Neural cell (in vitro differentiated cells): ENCODE results near the gene CDCA5. TPM values are rescaled to one million over a fixed set of nuclear protein-coding genes. Genes with fewer than 3 reads are reported as not detected.

Experiments
- H2AFZ ChIP-seq: fragments of 200-600, 300-800 bp; sonication (generic), shearing (Covaris generic); 2 replicates; pipeline ENCODE4 v1.6.0; 2014; ENCODE audit warnings: low read depth, mild to moderate bottlenecking, antibody characterized with exemption, low read length, moderate library complexity
- H3F3A ChIP-seq: fragments of 200-600 bp; shearing (Covaris generic); 2 replicates; pipeline ENCODE4 v1.6.1; 2016; ENCODE audit warnings: mild to moderate bottlenecking, moderate library complexity, mixed read lengths, antibody characterized with exemption, low read length; ENCODE audit not compliant: insufficient read depth, poor library complexity, severe bottlenecking
- H3K27ac ChIP-seq: fragments of 200-600, 300-800 bp; sonication (generic), shearing (Covaris generic); 2 replicates; pipeline ENCODE4 v1.5.1; 2014; ENCODE audit warnings: mild to moderate bottlenecking, low read length, moderate library complexity
- H3K27me3 ChIP-seq: fragments of 300-800, 200-600 bp; sonication (generic), shearing (Covaris generic); 2 replicates; pipeline ENCODE4 v1.6.0; 2014; ENCODE audit warnings: mild to moderate bottlenecking, low read depth, low read length, moderate library complexity; ENCODE audit not compliant: insufficient read depth
- H3K36me3 ChIP-seq: fragments of 300-800, 200-600 bp; sonication (generic), shearing (Covaris generic); 2 replicates; pipeline ENCODE4 v1.5.1; 2014; ENCODE audit warnings: mild to moderate bottlenecking, antibody characterized with exemption, low read length, moderate library complexity; ENCODE audit not compliant: insufficient read depth
- H3K4me2 ChIP-seq: fragments of 300-800, 200-600 bp; sonication (generic), shearing (Covaris generic); 2 replicates; pipeline ENCODE4 v1.6.0; 2014; ENCODE audit warnings: mild to moderate bottlenecking, low read length
- H3K4me3 ChIP-seq: fragments of 300-800, 200-600 bp; sonication (generic), shearing (Covaris generic); 2 replicates; pipeline ENCODE4 v1.5.1; 2014; ENCODE audit warnings: mild to moderate bottlenecking, low read length, moderate library complexity
- H3K79me2 ChIP-seq: fragments of 200-600 bp; shearing (Covaris generic); replicated peaks from 2 replicates; pipeline ENCODE4 v1.6.0; 2014; ENCODE audit warnings: mild to moderate bottlenecking, low read length, moderate library complexity; ENCODE audit not compliant: insufficient read depth
- H3K9ac ChIP-seq: fragments of 300-800, 200-600 bp; sonication (generic), shearing (Covaris generic); 2 replicates; pipeline ENCODE4 v1.6.1; 2016; ENCODE audit warnings: mild to moderate bottlenecking, low read length, mixed read lengths
- H3K9me2 ChIP-seq: fragments of 200-600 bp; shearing (Covaris generic); 2 replicates; pipeline ENCODE4 v1.6.1; 2016; ENCODE audit warnings: mild to moderate bottlenecking, low read length, mixed read lengths; ENCODE audit not compliant: insufficient read depth
- H3K9me3 ChIP-seq: fragments of 200-600, 300-800 bp; sonication (generic), shearing (Covaris generic); 2 replicates; pipeline ENCODE4 v1.6.1; 2016; ENCODE audit warnings: mild to moderate bottlenecking, mixed run types, low read length, moderate library complexity, mixed read lengths
- H4K20me1 ChIP-seq: fragments of 200-600 bp; shearing (Covaris generic); 2 replicates; pipeline ENCODE4 v1.6.1; 2016; ENCODE audit warnings: mild to moderate bottlenecking, mixed run types; ENCODE audit not compliant: insufficient read depth
- EP300 ChIP-seq: fragments of 450-650 bp; conservative IDR thresholded peaks from 2 replicates; pipeline ENCODE4 v1.6.1; 2014; ENCODE audit warnings: antibody characterized with exemption, mild to moderate bottlenecking, moderate library complexity; ENCODE audit not compliant: poor library complexity, severe bottlenecking
- EZH2 ChIP-seq: fragments of 200-600, 300-800 bp; shearing (Covaris generic), sonication (generic); IDR thresholded peaks from 2 replicates; pipeline ENCODE4 v1.6.1; 2014; ENCODE audit warnings: antibody characterized with exemption, low read length, borderline replicate concordance, mild to moderate bottlenecking; ENCODE audit not compliant: insufficient read depth, poor library complexity, severe bottlenecking
- MXI1 ChIP-seq: fragments of 450-650 bp; conservative IDR thresholded peaks from 2 replicates; pipeline ENCODE4 v1.6.1; 2014; ENCODE audit warnings: antibody characterized with exemption, mild to moderate bottlenecking; ENCODE audit not compliant: poor library complexity, severe bottlenecking
- POLR2AphosphoS5 ChIP-seq: IDR thresholded peaks from 2 replicates; pipeline ENCODE4 v1.6.1; 2012
- RAD21 ChIP-seq: fragments of 450-650 bp; conservative IDR thresholded peaks from 2 replicates; pipeline ENCODE4 v1.6.1; 2014; ENCODE audit warnings: antibody characterized with exemption, mild to moderate bottlenecking, moderate library complexity
- REST ChIP-seq: IDR thresholded peaks from 2 replicates; pipeline ENCODE4 v1.6.1; 2012; ENCODE audit warnings: borderline replicate concordance
- SMC3 ChIP-seq: fragments of 450-650 bp; conservative IDR thresholded peaks from 2 replicates; pipeline ENCODE4 v1.6.1; 2014; ENCODE audit warnings: antibody characterized with exemption, mild to moderate bottlenecking, moderate library complexity; ENCODE audit not compliant: poor library complexity
- TAF1 ChIP-seq: IDR thresholded peaks from 2 replicates; pipeline ENCODE4 v1.6.1; 2012; ENCODE audit warnings: low read depth
- polyA plus RNA-seq: library from polyadenylated mRNA; depleted of rRNA; stranded (reverse); fragments of >200 nt; gene quantifications from 2 replicates; pipeline ENCODE4 v1.2.3, GENCODE V29; 2014
- TF ChIP-seq, protein P1 (sequence below): fragments of 450-650 bp; IDR thresholded peaks from 2 replicates; pipeline ENCODE4 v1.5.1; 2014; ENCODE audit warnings: antibody characterized with exemption, mild to moderate bottlenecking, moderate library complexity; ENCODE audit not compliant: poor library complexity, severe bottlenecking

Gene CDCA5
- polyA plus RNA-seq, 1 donor from 2014 or later: 2.3 TPM

DNA sequence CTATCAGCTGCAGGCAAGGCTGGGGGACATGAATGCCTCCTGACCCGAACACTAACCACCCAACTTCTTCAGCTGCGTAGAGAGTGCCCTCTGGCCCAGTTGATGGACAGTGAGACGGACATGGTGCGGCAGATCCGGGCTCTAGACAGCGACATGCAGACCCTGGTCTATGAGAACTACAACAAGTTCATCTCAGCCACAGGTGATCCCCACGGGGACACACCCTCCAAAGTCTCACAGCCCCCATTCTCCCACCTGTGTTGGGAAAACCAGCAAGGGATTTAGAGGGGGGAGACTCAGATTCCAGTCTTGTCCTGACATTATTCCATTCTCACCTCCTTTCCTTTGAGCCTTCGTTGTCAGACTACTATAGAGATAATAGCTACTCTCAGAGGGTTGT, 13.1 kb upstream of the CDCA5 start (continued):
- TF ChIP-seq REST: no peak

GRCh38 chr11:65095974-65096806, 12.3 kb upstream of the CDCA5 start, which contains the start of gene VPS51:
Gene VPS51, plus strand, starts transcription at chr11:65096214. Its CDS starts 37 bp downstream, at chr11:65096251.
- Histone ChIP-seq H3F3A (no peaks in the 10 kb centered on the region), H3K27ac (peak within 1 kb of the TSS; percentile 94), H3K4me3 (peak within 1 kb of the TSS; percentile 70), H2AFZ (peak within 1 kb of the TSS; percentile 95), H3K36me3 (no peaks in the 10 kb centered on the region), H3K79me2 (peaks cover 5% of the 10 kb centered on the region), H3K4me2 (peak within 1 kb of the TSS; percentile 44), H4K20me1 (no peaks in the 10 kb centered on the region), H3K9me2 (no peaks in the 10 kb centered on the region), H3K9ac (peak within 1 kb of the TSS; percentile 85), H3K27me3 (no peaks in the 10 kb centered on the region), H3K9me3 (no peaks in the 10 kb centered on the region)
- peak; percentile 86 for TF ChIP-seq POLR2AphosphoS5
- no peak for TF ChIP-seq TAF1
- TF ChIP-seq, protein P1, sequence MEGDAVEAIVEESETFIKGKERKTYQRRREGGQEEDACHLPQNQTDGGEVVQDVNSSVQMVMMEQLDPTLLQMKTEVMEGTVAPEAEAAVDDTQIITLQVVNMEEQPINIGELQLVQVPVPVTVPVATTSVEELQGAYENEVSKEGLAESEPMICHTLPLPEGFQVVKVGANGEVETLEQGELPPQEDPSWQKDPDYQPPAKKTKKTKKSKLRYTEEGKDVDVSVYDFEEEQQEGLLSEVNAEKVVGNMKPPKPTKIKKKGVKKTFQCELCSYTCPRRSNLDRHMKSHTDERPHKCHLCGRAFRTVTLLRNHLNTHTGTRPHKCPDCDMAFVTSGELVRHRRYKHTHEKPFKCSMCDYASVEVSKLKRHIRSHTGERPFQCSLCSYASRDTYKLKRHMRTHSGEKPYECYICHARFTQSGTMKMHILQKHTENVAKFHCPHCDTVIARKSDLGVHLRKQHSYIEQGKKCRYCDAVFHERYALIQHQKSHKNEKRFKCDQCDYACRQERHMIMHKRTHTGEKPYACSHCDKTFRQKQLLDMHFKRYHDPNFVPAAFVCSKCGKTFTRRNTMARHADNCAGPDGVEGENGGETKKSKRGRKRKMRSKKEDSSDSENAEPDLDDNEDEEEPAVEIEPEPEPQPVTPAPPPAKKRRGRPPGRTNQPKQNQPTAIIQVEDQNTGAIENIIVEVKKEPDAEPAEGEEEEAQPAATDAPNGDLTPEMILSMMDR: no peak
- TF ChIP-seq SMC3: peak; percentile 31
- peak; percentile 81 for TF ChIP-seq EP300
- peak; percentile 92 for TF ChIP-seq MXI1
- no peak for TF ChIP-seq EZH2
- no peak for TF ChIP-seq RAD21
- peak; percentile 70 for TF ChIP-seq REST
